SK-N-SH (cell line): ENCODE data around the gene KIR2DL1. TPM values are rescaled to one million over a fixed set of nuclear protein-coding genes. Genes with fewer than 3 reads are reported as not detected.

Experiments used
- CTCF ChIA-PET: fragments of 300-600, 350-600 bp; formaldehyde crosslinking; extraction: SDS; loops from one replicate; lab custom pipeline; 2021; lab: Yijun Ruan, JAX
- POLR2A ChIA-PET: fragments of 350-600 bp; sonication (Branson Sonifier 250); formaldehyde crosslinking; extraction: SDS; loops from one replicate; lab custom pipeline; 2020; ENCODE audit warnings: antibody characterized with exemption, inconsistent platforms; lab: Yijun Ruan, JAX
- DNase-seq: peaks from one replicate; pipeline ENCODE4 v3.0.0; 2012
- H2AFZ ChIP-seq: fragments of 200-600 bp; sonication (generic); 2 replicates; pipeline ENCODE4 v1.8.1; 2016; ENCODE audit warnings: antibody characterized with exemption, mild to moderate bottlenecking, low read depth
- H3F3A ChIP-seq: fragments of 200-600 bp; sonication (generic); replicated peaks from 2 replicates; pipeline ENCODE3; 2016; ENCODE audit warnings: antibody characterized with exemption, mild to moderate bottlenecking; ENCODE audit not compliant: insufficient read depth
- H3K27ac ChIP-seq, 2 experiments: fragments of 200-500 bp in 1 of 2; fragments of 200-600 bp in 1 of 2; sonication (Bioruptor generic) in 1 of 2; sonication (generic), shearing (Covaris generic) in 1 of 2; 2 replicates each; pipeline versions ENCODE4 v1.5.1 to v1.6.1; 2014 to 2016; ENCODE audit warnings: low read depth in 2 of 2, inconsistent platforms in 1 of 2, low read length in 1 of 2, mild to moderate bottlenecking in 1 of 2, mixed read lengths in 1 of 2
- H3K27me3 ChIP-seq: fragments of 200-600 bp; sonication (generic), shearing (Covaris generic); 2 replicates; pipeline ENCODE4 v1.6.1; 2016; ENCODE audit warnings: mixed run types; ENCODE audit not compliant: insufficient read depth
- H3K36me3 ChIP-seq, 2 experiments: fragments of 200-500 bp in 1 of 2; fragments of 200-600 bp in 1 of 2; sonication (Bioruptor generic) in 1 of 2; sonication (generic) in 1 of 2; replicated peaks in 1 of 2; 2 replicates each; pipeline versions ENCODE3 to v1.5.1; 2014 to 2016; ENCODE audit warnings: low read length in 1 of 2, mild to moderate bottlenecking in 1 of 2; ENCODE audit not compliant: insufficient read depth in 2 of 2, control insufficient read depth in 1 of 2
- H3K4me1 ChIP-seq, 2 experiments: fragments of 200-500 bp in 1 of 2; fragments of 200-600 bp in 1 of 2; sonication (Bioruptor generic) in 1 of 2; sonication (generic), shearing (Covaris generic) in 1 of 2; 2 replicates each; pipeline versions ENCODE4 v1.5.1 to v1.6.1; 2014 to 2016; ENCODE audit warnings: low read depth in 1 of 2, low read length in 1 of 2, mixed run types in 1 of 2; ENCODE audit not compliant: insufficient read depth in 2 of 2, control insufficient read depth in 1 of 2
- H3K4me2 ChIP-seq: fragments of 200-600 bp; sonication (generic), shearing (Covaris generic); 2 replicates; pipeline ENCODE4 v1.6.1; 2017; ENCODE audit warnings: mixed run types
- H3K4me3 ChIP-seq, 2 experiments: fragments of 200-500 bp in 1 of 2; fragments of 200-600 bp in 1 of 2; sonication (Bioruptor generic) in 1 of 2; sonication (generic), shearing (Covaris generic) in 1 of 2; 2 replicates each; pipeline versions ENCODE4 v1.5.1 to v1.8.1; 2014 to 2016; ENCODE audit warnings: low read depth in 2 of 2, inconsistent platforms in 1 of 2, low read length in 1 of 2, mild to moderate bottlenecking in 1 of 2, mixed read lengths in 1 of 2, moderate library complexity in 1 of 2
- H3K79me2 ChIP-seq: fragments of 200-600 bp; sonication (generic); 2 replicates; pipeline ENCODE4 v1.8.1; 2017; ENCODE audit warnings: mild to moderate bottlenecking; ENCODE audit not compliant: insufficient read depth
- H3K9ac ChIP-seq: fragments of 200-600 bp; sonication (generic); 2 replicates; pipeline ENCODE4 v1.6.1; 2017; ENCODE audit warnings: mixed run types
- H3K9me2 ChIP-seq: fragments of 200-600 bp; sonication (generic); 2 replicates; pipeline ENCODE4 v1.6.1; 2017; ENCODE audit warnings: mixed run types
- H3K9me3 ChIP-seq: fragments of 200-600 bp; sonication (generic); 2 replicates; pipeline ENCODE4 v1.6.1; 2017; ENCODE audit warnings: mixed run types, mild to moderate bottlenecking, moderate library complexity
- H4K20me1 ChIP-seq: fragments of 200-600 bp; sonication (generic); 2 replicates; pipeline ENCODE4 v1.6.1; 2017; ENCODE audit warnings: mild to moderate bottlenecking, mixed run types; ENCODE audit not compliant: insufficient read depth
- CTCF ChIP-seq: fragments of 200-600 bp; sonication (generic); IDR thresholded peaks from 2 replicates; pipeline ENCODE4 v1.6.1; 2017; ENCODE audit warnings: antibody characterized with exemption, mild to moderate bottlenecking, moderate library complexity
- EP300 ChIP-seq, 2 experiments: IDR thresholded peaks; 2 replicates each; pipeline versions ENCODE4 v1.4.0 to v1.6.1; 2012; ENCODE audit warnings: borderline replicate concordance in 1 of 2, low read depth in 1 of 2, low read length in 1 of 2
- EZH2phosphoT487 ChIP-seq: fragments of 200-600 bp; sonication (generic); IDR thresholded peaks from 2 replicates; pipeline ENCODE4 v1.6.1; 2017; ENCODE audit warnings: low read depth, mixed run types, mild to moderate bottlenecking, antibody characterized with exemption, moderate library complexity, borderline replicate concordance
- FOXJ3 ChIP-seq: sonication (generic); formaldehyde crosslinking; IDR thresholded peaks from 2 replicates; pipeline ENCODE4 v1.5.1; 2020; ENCODE audit warnings: mild to moderate bottlenecking, missing genetic modification reagents
- FOXM1 ChIP-seq: IDR thresholded peaks from 2 replicates; pipeline ENCODE4 v1.4.0; 2012; ENCODE audit warnings: low read depth, mild to moderate bottlenecking
- GABPA ChIP-seq: IDR thresholded peaks from 2 replicates; pipeline ENCODE4 v1.4.0; 2012; ENCODE audit warnings: low read depth, mild to moderate bottlenecking
- GATA2 ChIP-seq: sonication (generic); formaldehyde crosslinking; IDR thresholded peaks from 2 replicates; pipeline ENCODE4 v1.5.0; 2020; ENCODE audit warnings: mild to moderate bottlenecking, missing genetic modification reagents
- JUND ChIP-seq: IDR thresholded peaks from 2 replicates; pipeline ENCODE4 v1.4.0; 2012
- POLR2AphosphoS5 ChIP-seq: IDR thresholded peaks from 2 replicates; pipeline ENCODE4 v1.6.1; 2012; ENCODE audit warnings: low read depth, low read length
- RAD21 ChIP-seq: IDR thresholded peaks from 2 replicates; pipeline ENCODE4 v1.6.1; 2012; ENCODE audit warnings: mild to moderate bottlenecking, low read length
- SMC3 ChIP-seq: IDR thresholded peaks from 2 replicates; pipeline ENCODE4 v1.6.1; 2012; ENCODE audit warnings: low read depth, low read length, improper control_type of control experiment
- TEAD4 ChIP-seq: IDR thresholded peaks from 2 replicates; pipeline ENCODE4 v1.4.0; 2012; ENCODE audit warnings: mild to moderate bottlenecking, borderline replicate concordance; ENCODE audit not compliant: insufficient read depth
- USF1 ChIP-seq: IDR thresholded peaks from 2 replicates; pipeline ENCODE4 v1.4.0; 2012; ENCODE audit warnings: low read depth, borderline replicate concordance
- USF2 ChIP-seq: fragments of 150-350 bp; IDR thresholded peaks from 2 replicates; pipeline ENCODE4 v1.6.1; 2017; ENCODE audit warnings: antibody characterized with exemption, low read length, low read depth, borderline replicate concordance
- YY1 ChIP-seq: IDR thresholded peaks from 2 replicates; pipeline ENCODE4 v1.4.0; 2012; ENCODE audit warnings: low read depth, mild to moderate bottlenecking
- WGBS: methylation state at CpG from one replicate; pipeline ENCODE4 v1.1.6; 2017; ENCODE audit warnings: low lambda C conversion rate; 5-methylcytosine and 5-hydroxymethylcytosine counted together
- polyA plus RNA-seq, 3 experiments: library from polyadenylated mRNA; depleted of rRNA; stranded (reverse); fragments of >200 nt; gene quantifications; 2 replicates each; pipeline ENCODE4 v1.2.3, GENCODE V29; 2012
- TF ChIP-seq, protein P1 (sequence below): IDR thresholded peaks from 2 replicates; pipeline ENCODE4 v1.4.0; 2012; ENCODE audit warnings: low read depth, borderline replicate concordance

Gene KIR2DL1
- polyA plus RNA-seq, 1 of the 3 experiments (the other 2 are of a cell fraction): not detected

- no peak overlapping the region for H2AFZ ChIP-seq
- H3K9me3 ChIP-seq: no peaks in the 10 kb centered on the region
- ChIA-PET CTCF (no interaction called here), POLR2A (no interaction called here)
- H3K4me2 ChIP-seq: no peak overlapping the region
- no peaks in the 10 kb centered on the region for H3K36me3 ChIP-seq
- H3K27ac ChIP-seq: no peak overlapping the region
- no peaks in the 10 kb centered on the region for H4K20me1 ChIP-seq
- no peaks in the 10 kb centered on the region for H3F3A ChIP-seq
- no peak for DNase-seq
- no peaks in the 10 kb centered on the region for H3K4me1 ChIP-seq
- no peak overlapping the region for H3K4me3 ChIP-seq
- TF ChIP-seq JUND: no peak
- no peak for TF ChIP-seq GABPA
- TF ChIP-seq TEAD4: no peak
- TF ChIP-seq FOXM1: no peak
- no peak for TF ChIP-seq EP300 (IDR thresholded peaks at IDR 0.05; ENCODE audit: borderline replicate concordance in 1 of 2, low read depth in 1 of 2, low read length in 1 of 2)
- TF ChIP-seq YY1: no peak
- TF ChIP-seq POLR2AphosphoS5: no peak
- no peak for TF ChIP-seq GATA2 (CRISPR knock-in tag)
- TF ChIP-seq CTCF: no peak
- no peak for TF ChIP-seq EZH2phosphoT487
- no peak overlapping the region for H3K9ac ChIP-seq
- H3K9me2 ChIP-seq: no peaks in the 10 kb centered on the region
- peaks cover 29% of the 10 kb centered on the region; the same call in 1 of the 2 replicates for H3K27me3 ChIP-seq
- no peaks in the 10 kb centered on the region for H3K79me2 ChIP-seq
- WGBS: 20% methylated on average over 6 of the region's 6 CpGs
Measured at GRCh38 chr19:54791476-54791875, 21.9 kb downstream of the KIR2DL1 start.

DNA sequence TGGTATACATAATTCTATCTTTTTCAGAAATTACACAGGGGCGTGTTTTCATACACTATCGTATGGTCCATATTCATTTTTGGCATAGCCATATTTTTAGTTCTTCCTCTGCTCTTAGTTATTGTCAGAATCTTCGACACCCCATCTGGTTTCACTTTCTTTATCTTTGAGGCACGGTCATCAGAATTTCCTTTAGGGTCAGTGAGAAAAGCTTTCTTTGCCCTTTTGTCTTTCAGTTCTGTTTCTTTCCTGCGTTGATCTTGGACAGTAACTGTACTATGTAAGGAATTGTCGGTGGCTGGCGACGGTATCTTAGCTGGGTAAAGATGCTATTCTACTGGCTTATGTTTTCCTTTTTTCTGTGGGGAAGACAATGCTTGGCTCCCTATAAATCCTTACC lies 23.2 kb downstream of the KIR2DL1 start:
- Histone ChIP-seq H4K20me1 (no peaks in the 10 kb centered on the region), H3K27me3 (peaks cover 25% of the 10 kb centered on the region; the same call in 1 of the 2 replicates), H2AFZ (no peak overlapping the region), H3K9ac (no peak overlapping the region), H3K9me3 (no peaks in the 10 kb centered on the region), H3K79me2 (no peaks in the 10 kb centered on the region), H3K4me2 (peak overlapping the region; percentile 25; the same call in 1 of the 2 replicates), H3K9me2 (no peaks in the 10 kb centered on the region), H3K4me1 (no peaks in the 10 kb centered on the region), H3K36me3 (no peaks in the 10 kb centered on the region), H3K27ac (no peak overlapping the region), H3K4me3 (peak overlapping the region; percentile 12 to 52; a peak in 2 of 4 replicates), H3F3A (no peaks in the 10 kb centered on the region)
- POLR2A ChIA-PET: no interaction called here
- WGBS: 2% methylated on average over 8 of the region's 8 CpGs
- CTCF ChIA-PET: no interaction called here
- no peak for DNase-seq
- TF ChIP-seq USF2 (no peak), GABPA (no peak), GATA2 (CRISPR knock-in tag) (no peak), RAD21 (no peak), EP300 (IDR thresholded peaks at IDR 0.05; ENCODE audit: borderline replicate concordance in 1 of 2, low read depth in 1 of 2, low read length in 1 of 2) (no peak), SMC3 (no peak), FOXJ3 (CRISPR knock-in tag) (no peak), USF1 (no peak)
- TF ChIP-seq, protein P1, sequence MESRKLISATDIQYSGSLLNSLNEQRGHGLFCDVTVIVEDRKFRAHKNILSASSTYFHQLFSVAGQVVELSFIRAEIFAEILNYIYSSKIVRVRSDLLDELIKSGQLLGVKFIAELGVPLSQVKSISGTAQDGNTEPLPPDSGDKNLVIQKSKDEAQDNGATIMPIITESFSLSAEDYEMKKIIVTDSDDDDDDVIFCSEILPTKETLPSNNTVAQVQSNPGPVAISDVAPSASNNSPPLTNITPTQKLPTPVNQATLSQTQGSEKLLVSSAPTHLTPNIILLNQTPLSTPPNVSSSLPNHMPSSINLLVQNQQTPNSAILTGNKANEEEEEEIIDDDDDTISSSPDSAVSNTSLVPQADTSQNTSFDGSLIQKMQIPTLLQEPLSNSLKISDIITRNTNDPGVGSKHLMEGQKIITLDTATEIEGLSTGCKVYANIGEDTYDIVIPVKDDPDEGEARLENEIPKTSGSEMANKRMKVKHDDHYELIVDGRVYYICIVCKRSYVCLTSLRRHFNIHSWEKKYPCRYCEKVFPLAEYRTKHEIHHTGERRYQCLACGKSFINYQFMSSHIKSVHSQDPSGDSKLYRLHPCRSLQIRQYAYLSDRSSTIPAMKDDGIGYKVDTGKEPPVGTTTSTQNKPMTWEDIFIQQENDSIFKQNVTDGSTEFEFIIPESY: no peak
